ENCODE results near the gene SH2D3C.

The SH2D3C gene

DNA sequence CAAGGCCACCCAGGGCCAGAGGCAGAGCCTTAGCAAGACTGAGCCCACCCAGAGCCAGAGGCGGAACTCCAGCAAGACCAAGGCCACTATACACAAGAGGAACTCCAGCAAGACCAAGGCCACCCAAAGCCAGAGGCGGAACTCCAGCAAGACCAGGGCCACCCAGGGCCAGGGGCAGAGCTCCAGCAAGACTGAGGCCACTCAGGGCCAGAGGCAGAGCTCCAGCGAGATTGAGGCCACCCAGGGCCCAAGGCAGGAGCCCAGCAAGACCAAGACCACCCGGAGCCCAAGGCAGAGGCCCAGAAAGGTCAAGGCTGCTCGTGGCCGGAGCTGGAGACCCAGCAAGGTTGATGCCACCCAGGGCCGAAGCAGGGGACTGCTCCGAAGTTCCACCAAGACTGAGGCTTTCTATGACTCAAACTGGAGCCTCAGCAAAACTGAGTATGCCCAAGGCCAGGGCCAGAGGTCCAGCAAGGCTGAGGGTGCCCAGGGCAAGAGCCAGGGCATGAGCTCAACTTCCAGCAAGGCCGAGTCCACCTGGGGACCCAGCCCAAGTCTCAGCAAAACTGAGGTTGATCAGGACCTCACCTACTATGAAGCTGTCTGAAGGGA is 47.6 kb downstream of the SH2D3C start:
- no peak overlapping the region for H3K4me3 ChIP-seq (ENCODE audit: low read length)
- DNase-seq (ENCODE audit: low read depth, low spot score), result no peak

DNA sequence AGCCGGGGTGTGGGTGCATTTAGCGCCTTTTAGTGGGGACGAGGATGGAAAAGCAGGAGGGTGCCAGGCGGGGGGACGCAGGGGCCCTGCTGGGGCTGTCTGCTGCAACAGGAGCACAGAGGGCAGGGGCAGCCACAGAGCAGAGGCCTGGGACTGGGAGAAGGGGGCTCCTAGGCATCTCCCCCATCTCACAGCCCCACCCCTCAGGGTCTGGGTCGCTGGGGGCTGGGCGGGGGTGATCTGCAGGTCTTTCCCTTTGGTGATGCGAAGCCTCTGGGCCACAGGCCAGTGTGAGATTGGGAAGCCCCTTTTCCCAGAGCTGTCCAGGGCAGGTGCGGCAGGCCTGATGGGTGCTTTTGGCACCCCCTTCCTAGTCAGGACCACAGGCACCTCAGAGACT is 48.2 kb downstream of the SH2D3C start:
- no peak overlapping the region for H3K4me3 ChIP-seq (ENCODE audit: low read length)
- DNase-seq (ENCODE audit: low read depth, low spot score), result no peak

- no peak overlapping the region for H3K4me3 ChIP-seq (ENCODE audit: low read length)
- DNase-seq (ENCODE audit: low read depth, low spot score), result no peak
These were observed 48.8 kb downstream of the SH2D3C start for GRCh38 chr9:127729522-127730256.

DNA sequence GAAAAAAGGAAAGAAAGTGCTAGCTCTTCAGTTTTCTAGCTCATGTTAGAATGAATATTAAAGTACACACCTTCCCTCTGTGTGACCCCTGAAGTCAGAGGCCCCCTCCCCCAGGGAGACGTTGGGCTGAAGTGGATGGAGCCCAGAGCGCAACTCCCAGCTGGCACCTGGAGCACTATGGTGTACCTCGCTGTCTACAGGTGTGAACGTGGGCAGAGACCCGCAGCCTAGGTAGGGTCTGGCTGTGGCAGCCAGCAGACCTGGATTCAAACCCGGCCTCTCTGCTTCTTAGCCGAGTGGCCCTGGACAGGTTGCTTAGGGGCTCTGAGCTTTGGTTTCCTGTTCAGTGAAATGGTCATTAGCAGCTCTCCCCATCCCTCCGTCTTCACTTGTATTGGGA is 49.7 kb downstream of the SH2D3C start:
- DNase-seq (ENCODE audit: low read depth, low spot score), result no peak

GRCh38 chr9:127726871-127727270 is 51.6 kb downstream of the SH2D3C start:
- no peak for DNase-seq (ENCODE audit: low read depth, low spot score)

More for the DNA sequence above, 49.7 kb downstream of the SH2D3C start:
- no peak overlapping the region for H3K4me3 ChIP-seq (ENCODE audit: low read length)

GRCh38 chr9:127724012-127724411 is 54.5 kb downstream of the SH2D3C start:
- no peak overlapping the region for H3K4me3 ChIP-seq (ENCODE audit: low read length)
- DNase-seq (ENCODE audit: low read depth, low spot score), result no peak

More at GRCh38 chr9:127726871-127727270, 51.6 kb downstream of the SH2D3C start:
- no peak overlapping the region for H3K4me3 ChIP-seq (ENCODE audit: low read length)

GRCh38 chr9:127723444-127723843 is 55.0 kb downstream of the SH2D3C start:
- DNase-seq (ENCODE audit: low read depth, low spot score), result no peak
- no peak overlapping the region for H3K4me3 ChIP-seq (ENCODE audit: low read length)

DNA sequence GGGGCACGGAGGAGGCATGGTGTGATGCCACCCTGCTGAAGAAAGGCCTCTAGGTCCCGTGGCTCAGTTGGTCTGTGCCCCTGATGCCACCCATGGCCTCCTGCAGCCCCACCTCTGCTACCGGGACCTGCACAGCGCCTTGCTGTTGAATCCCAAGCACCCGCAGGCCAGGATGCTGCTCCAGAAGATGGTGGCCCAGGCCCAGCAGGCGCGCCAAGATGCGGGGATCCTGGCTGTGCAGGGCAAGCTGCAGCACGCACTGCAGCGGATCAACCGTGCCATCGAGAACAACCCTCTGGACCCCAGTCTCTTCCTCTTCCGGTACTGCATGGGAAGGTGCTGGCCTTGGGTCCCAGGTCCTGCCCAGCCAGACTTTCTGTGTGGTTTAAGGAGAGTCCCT is 55.5 kb downstream of the SH2D3C start:
- DNase-seq (ENCODE audit: low read depth, low spot score), result no peak
- H3K4me3 ChIP-seq (ENCODE audit: low read length), result no peak overlapping the region

DNA sequence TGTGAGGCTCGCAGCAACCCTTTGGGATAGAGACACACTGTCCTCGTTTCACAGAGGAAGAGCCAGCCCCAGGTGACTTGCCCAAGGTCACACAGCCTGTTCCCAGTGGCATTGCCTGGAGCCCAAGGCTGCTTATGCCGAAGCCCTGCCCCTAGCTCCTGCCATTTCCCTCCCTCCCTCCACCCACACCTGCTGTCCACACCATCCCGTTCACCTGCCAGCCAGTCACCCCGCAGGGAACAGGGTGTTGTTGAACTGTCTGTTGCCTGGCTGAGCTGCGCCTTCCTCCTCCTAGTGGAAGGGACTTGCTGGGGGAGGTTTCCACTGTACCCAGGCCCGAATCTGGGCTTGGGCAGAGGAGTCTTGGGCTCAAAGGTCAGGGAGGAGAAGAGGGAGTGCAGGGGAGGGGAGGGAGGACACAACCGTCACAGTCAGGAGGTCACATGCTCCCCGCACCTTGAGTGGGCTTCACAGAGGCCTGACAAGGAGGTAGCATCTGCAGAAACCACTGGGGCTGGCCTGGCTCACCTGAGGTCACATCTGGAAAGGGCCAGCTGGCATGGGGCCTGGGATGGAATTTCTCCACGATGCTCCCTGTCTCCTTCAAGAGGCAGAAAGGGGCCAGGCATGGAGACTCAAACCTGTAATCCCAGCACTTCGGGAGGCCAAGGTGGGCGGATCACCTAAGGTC is 56.3 kb downstream of the SH2D3C start:
- DNase-seq (ENCODE audit: low read depth, low spot score), result no peak
- no peak overlapping the region for H3K4me3 ChIP-seq (ENCODE audit: low read length)

- DNase-seq (ENCODE audit: low read depth, low spot score), result no peak
- H3K4me3 ChIP-seq (ENCODE audit: low read length), result no peak overlapping the region
These were observed 57.1 kb downstream of the SH2D3C start for GRCh38 chr9:127721391-127721821.

DNA sequence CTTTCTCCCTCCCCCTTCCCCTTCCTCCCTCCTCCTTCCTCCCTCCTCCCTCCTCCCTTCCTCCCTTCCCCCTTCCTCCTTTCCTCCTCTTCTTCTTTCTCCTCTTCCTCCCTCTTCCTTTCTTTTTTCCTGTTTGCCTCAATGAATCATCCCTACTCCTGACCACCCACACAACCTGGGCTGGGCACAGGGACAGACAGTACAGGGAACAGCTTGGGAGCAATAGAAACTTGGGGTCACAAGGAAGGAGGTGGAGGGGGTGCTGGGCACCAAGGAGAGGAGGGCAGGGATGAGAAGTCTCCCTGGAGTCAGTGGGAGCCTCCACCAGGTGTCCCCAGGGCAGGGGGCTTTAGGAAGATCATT is 57.6 kb downstream of the SH2D3C start:
- DNase-seq (ENCODE audit: low read depth, low spot score), result no peak
- H3K4me3 ChIP-seq (ENCODE audit: low read length), result no peak overlapping the region

GRCh38 chr9:127720031-127720864 is 58.2 kb downstream of the SH2D3C start:
- peak; percentile 77 for DNase-seq (ENCODE audit: low read depth, low spot score)
- peak overlapping the region; percentile 54 for H3K4me3 ChIP-seq (ENCODE audit: low read length)

GRCh38 chr9:127717766-127718165 is 60.7 kb downstream of the SH2D3C start:
- no peak for DNase-seq (ENCODE audit: low read depth, low spot score)
- no peak overlapping the region for H3K4me3 ChIP-seq (ENCODE audit: low read length)

DNA sequence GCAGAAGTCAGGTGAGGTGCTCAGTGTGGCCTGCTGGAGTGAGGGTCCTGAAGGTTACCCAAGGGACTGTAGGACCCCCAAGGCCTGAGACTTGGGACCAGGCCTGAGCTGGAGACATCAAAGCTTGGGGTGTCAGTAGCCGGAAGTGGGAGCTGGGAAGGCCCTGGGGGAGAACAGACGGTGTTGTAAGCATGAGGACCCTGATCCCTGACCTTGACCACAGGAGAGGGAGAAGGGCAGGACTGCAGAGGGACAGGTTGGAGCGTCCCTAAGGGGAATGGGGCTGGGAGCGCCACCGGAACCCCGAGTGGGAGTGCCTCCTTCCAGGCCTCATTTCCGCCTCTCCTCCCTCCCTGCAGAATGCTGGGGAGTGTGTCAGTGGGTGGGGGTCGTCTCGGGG is 62.1 kb downstream of the SH2D3C start:
- H3K4me3 ChIP-seq (ENCODE audit: low read length), result no peak overlapping the region
- no peak for DNase-seq (ENCODE audit: low read depth, low spot score)

GRCh38 chr9:127715470-127716337 is 62.8 kb downstream of the SH2D3C start, which contains the start of the genes PTRH1 and TTC16:
Gene PTRH1 (minus strand): TSS chr9:127715663. CDS start chr9:127715639, 24 bp downstream.
Gene TTC16 (plus strand): TSS chr9:127716079. CDS start chr9:127716146, 67 bp downstream.
- H3K4me3 ChIP-seq (ENCODE audit: low read length), result peak within 1 kb of the TSS; percentile 82
- DNase-seq (ENCODE audit: low read depth, low spot score), result peak; percentile 86

- no peak for DNase-seq (ENCODE audit: low read depth, low spot score)
- H3K4me3 ChIP-seq (ENCODE audit: low read length), result peak overlapping the region; percentile 82
These were observed 63.5 kb downstream of the SH2D3C start for GRCh38 chr9:127714951-127715469.

DNA sequence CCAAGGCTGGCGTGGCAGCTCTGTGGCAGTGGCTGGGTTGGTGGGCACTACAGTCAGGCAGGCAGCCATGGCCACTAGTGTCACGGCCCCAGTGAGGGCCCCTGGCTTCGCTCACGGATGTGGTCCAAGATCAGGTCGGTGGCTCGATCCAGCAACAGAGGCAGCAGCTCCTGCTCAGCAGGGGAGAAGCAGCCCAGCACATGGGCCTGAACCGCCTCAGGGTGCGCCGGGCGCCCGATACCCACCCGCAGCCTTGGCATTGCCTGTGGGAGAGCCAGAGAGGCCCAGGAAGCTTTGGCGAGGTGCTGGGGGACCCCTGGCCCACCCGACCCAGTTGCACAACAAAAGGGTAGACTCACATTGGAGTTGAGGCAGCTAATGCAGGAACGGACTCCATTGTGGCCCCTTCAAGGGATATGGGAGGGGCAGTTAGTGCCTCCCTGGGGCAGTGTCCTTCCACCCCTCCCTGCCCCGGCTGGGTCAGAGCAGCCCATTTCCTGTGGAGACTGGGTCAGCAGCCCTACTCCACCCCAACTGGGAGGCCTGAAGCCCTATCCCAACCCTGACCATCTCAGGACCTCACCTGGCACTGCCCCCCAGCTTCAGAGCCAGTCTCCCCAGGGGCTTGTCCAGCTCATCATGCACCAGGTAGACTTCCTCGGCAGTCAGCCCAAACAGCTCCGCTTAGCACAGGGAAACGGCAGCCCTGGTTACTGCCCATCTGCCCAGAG is 64.3 kb downstream of the SH2D3C start:
- no peak for DNase-seq (ENCODE audit: low read depth, low spot score)
- H3K4me3 ChIP-seq (ENCODE audit: low read length), result peak overlapping the region; percentile 82

GRCh38 chr9:127712867-127713266 is 65.6 kb downstream of the SH2D3C start:
- DNase-seq (ENCODE audit: low read depth, low spot score), result no peak
- no peak overlapping the region for H3K4me3 ChIP-seq (ENCODE audit: low read length)

All from Jurkat, Clone E6-1 (cell line).